Cardiac muscle cell (in vitro differentiated cells and primary cell): ENCODE data around the gene PCDHGA10. TPM values are rescaled to one million over a fixed set of nuclear protein-coding genes. Genes with fewer than 3 reads are reported as not detected.

ENCODE experiments used
- DNase-seq, 2 donors: peaks; one replicate each; pipeline versions ENCODE4 v3.0.0 to v3.0.0-alpha.2; 2010 to 2017; ENCODE audit warnings: low read depth in 1 of 2, low spot score in 1 of 2
- H3K27ac ChIP-seq: fragments of 200-600 bp; sonication (generic); 2 replicates; pipeline ENCODE4 v1.5.1; 2016
- H3K27me3 ChIP-seq: fragments of 200-600 bp; sonication (generic); 2 replicates; pipeline ENCODE4 v1.6.0; 2016; ENCODE audit warnings: control low read depth
- H3K36me3 ChIP-seq: fragments of 200-600 bp; sonication (generic); 2 replicates; pipeline ENCODE4 v1.5.1; 2016; ENCODE audit warnings: control low read depth
- H3K4me1 ChIP-seq: fragments of 200-600 bp; sonication (generic); 2 replicates; pipeline ENCODE4 v1.8.1; 2017; ENCODE audit warnings: low read depth, mild to moderate bottlenecking, mixed run types
- H3K4me3 ChIP-seq: fragments of 200-600 bp; sonication (generic); 2 replicates; pipeline ENCODE4 v1.5.1; 2016; ENCODE audit warnings: mild to moderate bottlenecking
- H3K9me3 ChIP-seq: fragments of 200-600 bp; sonication (generic); 2 replicates; pipeline ENCODE4 v1.5.1; 2017; ENCODE audit warnings: low read depth, mild to moderate bottlenecking, control low read depth
- CTCF ChIP-seq: IDR thresholded peaks from 2 replicates; pipeline ENCODE4 v1.5.1; 2012; ENCODE audit warnings: low read depth, mild to moderate bottlenecking, low read length
- polyA plus RNA-seq: library from polyadenylated mRNA; unstranded; fragments of >200 nt; fragmentation: Nextera tagmentation; extraction: Ambion mirVana; gene quantifications from 2 replicates; pipeline ENCODE4 v1.2.1, GENCODE V29; 2016
- total RNA-seq: library from RNA; depleted of rRNA; stranded (reverse); fragments of >200 nt; gene quantifications from 2 replicates; pipeline ENCODE4 v1.2.3, GENCODE V29; 2016

Gene PCDHGA10
- total and polyA plus RNA-seq, 2 experiments from 2014 or later = 1.4 to 7.3 TPM

- DNase-seq = no peak
- peaks cover 23% of the 10 kb centered on the region for H3K9me3 ChIP-seq
- H3K27me3 ChIP-seq = no peaks in the 10 kb centered on the region
- H3K36me3 ChIP-seq = peaks cover 6% of the 10 kb centered on the region
- H3K4me1 ChIP-seq = no peaks in the 10 kb centered on the region
- no peak overlapping the region for H3K4me3 ChIP-seq
- H3K27ac ChIP-seq = no peak overlapping the region
- no peak for TF ChIP-seq CTCF
Measured at GRCh38 chr5:141419074-141419880, 6.5 kb downstream of the PCDHGA10 start.

- no peak within 1 kb of the TSS for H3K27ac ChIP-seq
- peaks cover 6% of the 10 kb centered on the region for H3K36me3 ChIP-seq
- TF ChIP-seq CTCF = peak; percentile 61
- H3K9me3 ChIP-seq = peaks cover 23% of the 10 kb centered on the region
- DNase-seq = peak in 1 of 2 donors; percentile 73
- no peaks in the 10 kb centered on the region for H3K27me3 ChIP-seq
- H3K4me1 ChIP-seq = no peaks in the 10 kb centered on the region
- H3K4me3 ChIP-seq = no peak within 1 kb of the TSS
Measured at GRCh38 chr5:141420855-141421488, 8.2 kb downstream of the PCDHGA10 start, which contains the start of gene PCDHGA11. TSS of gene PCDHGA11 (plus strand) at chr5:141421051. CDS start at chr5:141421228, 177 bp downstream.

GRCh38 chr5:141421489-141421855 is 8.7 kb downstream of the PCDHGA10 start:
- no peak overlapping the region for H3K27ac ChIP-seq
- peaks cover 27% of the 10 kb centered on the region for H3K9me3 ChIP-seq
- peak; percentile 3 for TF ChIP-seq CTCF

GRCh38 chr5:141422742-141423291 is 10.0 kb downstream of the PCDHGA10 start:
- Histone ChIP-seq H3K36me3 (peaks cover 6% of the 10 kb centered on the region), H3K9me3 (peaks cover 27% of the 10 kb centered on the region), H3K4me3 (no peak overlapping the region), H3K27ac (no peak overlapping the region), H3K4me1 (no peaks in the 10 kb centered on the region), H3K27me3 (no peaks in the 10 kb centered on the region)
- no peak for DNase-seq
- TF ChIP-seq CTCF = no peak

More at GRCh38 chr5:141421489-141421855, 8.7 kb downstream of the PCDHGA10 start:
- H3K27me3 ChIP-seq = no peaks in the 10 kb centered on the region
- no peak overlapping the region for H3K4me3 ChIP-seq
- DNase-seq = no peak
- no peaks in the 10 kb centered on the region for H3K4me1 ChIP-seq
- H3K36me3 ChIP-seq = peaks cover 6% of the 10 kb centered on the region

GRCh38 chr5:141427783-141428426 is 15.1 kb downstream of the PCDHGA10 start:
- Histone ChIP-seq H3K36me3 (no peaks in the 10 kb centered on the region), H3K4me1 (no peaks in the 10 kb centered on the region), H3K27me3 (no peaks in the 10 kb centered on the region), H3K4me3 (no peak overlapping the region), H3K27ac (no peak overlapping the region), H3K9me3 (peaks cover 9% of the 10 kb centered on the region)
- TF ChIP-seq CTCF = no peak
- DNase-seq = no peak
